Right lobe of liver (tissue), 6 donors: ENCODE results near the gene UTP4. TPM values are rescaled to one million over a fixed set of nuclear protein-coding genes. Genes with fewer than 3 reads are reported as not detected.

Experiments used
- ATAC-seq, 4 donors: fragments of 200-7000 bp; cut with Tn5 transposase; one replicate each; pipeline ENCODE4 v1.9.1; 2020; ENCODE audit warnings: mild to moderate bottlenecking in 4 of 4, moderate library complexity in 4 of 4
- DNase-seq, 3 donors: peaks; one replicate each; pipeline ENCODE4 v3.0.0-alpha.2; 2020
- H3K27ac ChIP-seq, 3 donors: fragments of 200-600 bp; one replicate each; pipeline ENCODE4 v1.8.0; 2022
- H3K27me3 ChIP-seq, 2 donors: fragments of 200-600 bp; one replicate each; pipeline ENCODE4 v1.8.0; 2022
- H3K36me3 ChIP-seq, 4 donors: fragments of 200-600 bp; sonication (generic) in 1 of 4; one replicate each; pipeline versions ENCODE4 v1.5.1 to v1.8.0; 2017 to 2022; ENCODE audit warnings: control low read depth in 1 of 4
- H3K4me1 ChIP-seq, 4 donors: fragments of 200-600 bp; sonication (generic) in 1 of 4; one replicate each; pipeline versions ENCODE4 v1.5.1 to v1.8.0; 2017 to 2022; ENCODE audit warnings: control low read depth in 1 of 4
- H3K4me3 ChIP-seq, 3 donors: fragments of 200-600 bp; one replicate each; pipeline ENCODE4 v1.8.0; 2022
- H3K9me3 ChIP-seq, 4 donors: fragments of 200-600 bp; sonication (generic) in 1 of 4; one replicate each; pipeline versions ENCODE4 v1.5.1 to v1.8.0; 2017 to 2022; ENCODE audit warnings: control low read depth in 1 of 4
- CTCF ChIP-seq, 4 donors: fragments of 200-600 bp in 3 of 4; fragments of 450-650 bp in 1 of 4; IDR thresholded peaks; one replicate each; pipeline versions ENCODE4 v1.5.1 to v1.8.0; 2016 to 2022; ENCODE audit warnings: antibody characterized with exemption in 4 of 4, mild to moderate bottlenecking in 2 of 4
- POLR2A ChIP-seq: fragments of 450-650 bp; IDR thresholded peaks from one replicate; pipeline ENCODE4 v1.6.1; 2017; ENCODE audit warnings: antibody characterized with exemption, mild to moderate bottlenecking
- WGBS: methylation state at CpG from one replicate; pipeline ENCODE4 v1.1.6; 2018; ENCODE audit warnings: low coverage, low lambda C conversion rate; ENCODE audit not compliant: insufficient coverage; ENCODE audit errors: missing lambda C conversion rate; 5-methylcytosine and 5-hydroxymethylcytosine counted together
- intact Hi-C, 2 donors: fragments of 100-400 bp; cut with DNase I; formaldehyde crosslinking; loops; one replicate each; pipeline versions ENCODE4 v1.11.2 to v1.14.1; 2022
- total RNA-seq, 6 experiments: library from RNA; depleted of rRNA in 2 of 6; stranded (reverse); fragments of >200 nt in 2 of 6; fragmentation: NEBNext Ultra II Directional in 3 of 6; extraction: Animal tissue kit (Norgen Biotek cat#: 25700) in 3 of 6; gene quantifications; one replicate each; pipeline versions ENCODE4 v1.1.0 to v1.2.4, GENCODE V29; 2016 to 2023
- donor health status: DM: no; HTN: yes; CAD: no.
- donor health status: DM: no; HTN: no; CAD: no.
- donor health status: DM: no; HTN: no; CAD: no.
- donor health status: DM: no; HTN: yes; CAD: no.
- donor health status: DM: no; HTN: yes; CAD: no.

The UTP4 gene
- total RNA-seq, 6 experiments from 2014 or later: 13.9 to 22.2 (median 19.6) TPM

GRCh38 chr16:69188236-69188549 is 55.7 kb downstream of the UTP4 start:
- no peaks in the 10 kb centered on the region for H3K36me3 ChIP-seq
- H3K4me1 ChIP-seq: peaks cover 0 to 30% (median 11%) of the 10 kb centered on the region in 4 donors
- H3K27me3 ChIP-seq: no peaks in the 10 kb centered on the region
- H3K4me3 ChIP-seq: peak overlapping the region; percentile 67 to 78 (median 72)
- peak overlapping the region; percentile 58 to 85 (median 70) for H3K27ac ChIP-seq
- peak; percentile 16 for TF ChIP-seq POLR2A
- TF ChIP-seq CTCF (IDR thresholded peaks at IDR 0.05): no peak
- DNase-seq: peak in 1 of 3 donors; percentile 62
- intact Hi-C loops: no loop called here
- 2% methylated on average over 5 of the region's 5 CpGs for WGBS
- ATAC-seq: peak; percentile 21 to 42 (median 28)
- H3K9me3 ChIP-seq: no peaks in the 10 kb centered on the region

- no peak for ATAC-seq
- no peak overlapping the region for H3K27ac ChIP-seq
- TF ChIP-seq POLR2A (no peak), CTCF (IDR thresholded peaks at IDR 0.05) (no peak)
- H3K27me3 ChIP-seq: no peaks in the 10 kb centered on the region
- no peaks in the 10 kb centered on the region for H3K36me3 ChIP-seq
- intact Hi-C loops: no loop called here
- no peaks in the 10 kb centered on the region for H3K9me3 ChIP-seq
- 45% methylated on average over 5 of the region's 5 CpGs for WGBS
- peak overlapping the region; percentile 67 to 78 (median 72) for H3K4me3 ChIP-seq
- peaks cover 0 to 32% (median 11%) of the 10 kb centered on the region in 4 donors for H3K4me1 ChIP-seq
- DNase-seq: no peak
These were observed 56.3 kb downstream of the UTP4 start for GRCh38 chr16:69188716-69189115.

GRCh38 chr16:69190046-69190588 is 57.7 kb downstream of the UTP4 start:
- no peak for DNase-seq
- Histone ChIP-seq H3K4me3 (no peak overlapping the region), H3K4me1 (peaks cover 0 to 43% (median 14%) of the 10 kb centered on the region in 4 donors)

GRCh38 chr16:69190598-69190997 is 58.1 kb downstream of the UTP4 start:
- H3K27ac ChIP-seq: no peak overlapping the region
- ATAC-seq (no peak), DNase-seq (no peak)
- no peaks in the 10 kb centered on the region for H3K36me3 ChIP-seq
- intact Hi-C loops: no loop called here
- H3K4me1 ChIP-seq: peaks cover 0 to 43% (median 14%) of the 10 kb centered on the region in 4 donors
- TF ChIP-seq POLR2A (no peak), CTCF (IDR thresholded peaks at IDR 0.05) (no peak)
- WGBS: 69% methylated on average over 3 of the region's 3 CpGs
- H3K9me3 ChIP-seq: no peaks in the 10 kb centered on the region
- no peak overlapping the region for H3K4me3 ChIP-seq
- no peaks in the 10 kb centered on the region for H3K27me3 ChIP-seq

More at GRCh38 chr16:69190046-69190588, 57.7 kb downstream of the UTP4 start:
- no peaks in the 10 kb centered on the region for H3K36me3 ChIP-seq
- 70% methylated on average over 2 of the region's 2 CpGs for WGBS
- no peaks in the 10 kb centered on the region for H3K9me3 ChIP-seq
- intact Hi-C loops: no loop called here
- H3K27ac ChIP-seq: no peak overlapping the region
- ATAC-seq: no peak
- TF ChIP-seq CTCF (IDR thresholded peaks at IDR 0.05) (no peak), POLR2A (no peak)
- H3K27me3 ChIP-seq: no peaks in the 10 kb centered on the region
